GM21367 (cell line): ENCODE results near the gene CREBZF.
A peak's percentile ranks its signal among the peaks of the same experiment; 100 is the strongest.

Experiments used
- ATAC-seq: cut with Tn5 transposase; IDR thresholded peaks from one replicate; pipeline ENCODE4 v1.9.1; 2021; ENCODE audit not compliant: unreplicated experiment

The CREBZF gene

GRCh38 chr11:85664615-85665481 is at the start of gene CREBZF:
CREBZF (minus strand) TSS chr11:85665129; CDS start chr11:85664875, 254 bp downstream.
- ATAC-seq = peak; percentile 93

GRCh38 chr11:85712953-85713352 is 48.0 kb upstream of the CREBZF start:
- ATAC-seq = no peak

- no peak for ATAC-seq
Observed at GRCh38 chr11:85710917-85711316, 46.0 kb upstream of the CREBZF start.

- no peak for ATAC-seq
Observed at GRCh38 chr11:85709941-85710702, 45.2 kb upstream of the CREBZF start.

GRCh38 chr11:85705800-85706199 is 40.9 kb upstream of the CREBZF start:
- no peak for ATAC-seq

- no peak for ATAC-seq
Observed at GRCh38 chr11:85704967-85705366, 40.0 kb upstream of the CREBZF start.

- ATAC-seq = peak; percentile 76
Observed at GRCh38 chr11:85699957-85700741, 35.2 kb upstream of the CREBZF start.

- ATAC-seq = no peak
Observed at GRCh38 chr11:85698195-85698594, 33.3 kb upstream of the CREBZF start.

- ATAC-seq = no peak
Observed at GRCh38 chr11:85697747-85698146, 32.8 kb upstream of the CREBZF start.

- ATAC-seq = no peak
Observed at GRCh38 chr11:85695546-85695945, 30.6 kb upstream of the CREBZF start.

GRCh38 chr11:85694385-85694980 is 29.6 kb upstream of the CREBZF start:
- no peak for ATAC-seq

GRCh38 chr11:85685820-85686459 is 21.0 kb upstream of the CREBZF start, which contains the start of gene CCDC89:
CCDC89 (minus strand) TSS chr11:85686195; CDS start chr11:85686130, 65 bp downstream.
- no peak for ATAC-seq

- no peak for ATAC-seq
Observed at GRCh38 chr11:85685125-85685819, 20.3 kb upstream of the CREBZF start.

- peak; percentile 80 for ATAC-seq
Observed at GRCh38 chr11:85682330-85683305, 17.7 kb upstream of the CREBZF start.

GRCh38 chr11:85680897-85681296 is 16.0 kb upstream of the CREBZF start:
- ATAC-seq = no peak

- ATAC-seq = no peak
Observed at GRCh38 chr11:85679576-85679975, 14.6 kb upstream of the CREBZF start.

GRCh38 chr11:85673393-85673792 is 8.5 kb upstream of the CREBZF start:
- no peak for ATAC-seq

- no peak for ATAC-seq
Observed at GRCh38 chr11:85672105-85672902, 7.4 kb upstream of the CREBZF start.
